B cell (primary cell): ENCODE data around the gene HLA-DMA. TPM values are rescaled to one million over a fixed set of nuclear protein-coding genes. Genes with fewer than 3 reads are reported as not detected.

Experiments used
- ATAC-seq: fragments of 200-7000 bp; cut with Tn5 transposase; one replicate; pipeline ENCODE4 v1.10.0; 2021; ENCODE audit warnings: low read depth, mild to moderate bottlenecking, moderate number of reproducible peaks, moderate library complexity
- CTCF ChIA-PET: fragments of 350-600 bp; sonication (Branson Sonifier 250); formaldehyde crosslinking; loops from one replicate; lab custom pipeline; 2021; ENCODE audit warnings: antibody characterized with exemption, inconsistent platforms; lab: Charles Lee
- POLR2A ChIA-PET: fragments of 350-600 bp; sonication (Branson Sonifier 250); formaldehyde crosslinking; loops from one replicate; lab custom pipeline; 2021; ENCODE audit warnings: antibody characterized with exemption; lab: Charles Lee
- DNase-seq: peaks from one replicate; pipeline ENCODE4 v3.0.0; 2013
- H2AFZ ChIP-seq: 2 replicates; pipeline ENCODE4 v1.6.1; 2012; ENCODE audit warnings: mild to moderate bottlenecking, low read depth, low read length; ENCODE audit not compliant: insufficient read depth, poor library complexity, severe bottlenecking
- H3K27ac ChIP-seq, 2 donors: 1 replicate in 1 of 2; 2 replicates in 1 of 2; pipeline ENCODE4 v1.5.1; 2012 to 2013; ENCODE audit warnings: low read length in 2 of 2, mild to moderate bottlenecking in 2 of 2, moderate library complexity in 1 of 2
- H3K27me3 ChIP-seq, 4 experiments: fragments of 200-600 bp in 1 of 4; sonication (generic) in 1 of 4; replicated peaks in 1 of 4; 1 replicate in 2 of 4; 2 replicates in 2 of 4; pipeline versions ENCODE4 v1.6.1 to v1.7.0; 2013 to 2016; ENCODE audit warnings: low read length in 3 of 4, mild to moderate bottlenecking in 2 of 4, mixed read lengths in 1 of 4, moderate library complexity in 1 of 4; ENCODE audit not compliant: insufficient read depth in 4 of 4, control insufficient read depth in 3 of 4; ENCODE audit errors: control extremely low read depth in 1 of 4
- H3K36me3 ChIP-seq, 2 experiments: replicated peaks in 1 of 2; 1 replicate in 1 of 2; 2 replicates in 1 of 2; pipeline versions ENCODE4 v1.6.1 to v1.7.1; 2013; ENCODE audit warnings: low read length in 1 of 2; ENCODE audit not compliant: insufficient read depth in 2 of 2, control insufficient read depth in 1 of 2; ENCODE audit errors: control extremely low read depth in 1 of 2, extremely low read depth in 1 of 2
- H3K4me1 ChIP-seq, 2 donors: fragments of 200-600 bp in 1 of 2; sonication (generic) in 1 of 2; 1 replicate in 1 of 2; 2 replicates in 1 of 2; pipeline versions ENCODE4 v1.5.1 to v1.6.1; 2013 to 2017; ENCODE audit warnings: low read length in 2 of 2; ENCODE audit not compliant: control insufficient read depth in 2 of 2, insufficient read depth in 2 of 2
- H3K4me2 ChIP-seq: replicated peaks from 2 replicates; pipeline ENCODE3; 2012; ENCODE audit warnings: mild to moderate bottlenecking, low read depth, low read length; ENCODE audit not compliant: poor library complexity, severe bottlenecking
- H3K4me3 ChIP-seq, 5 experiments: fragments of 200-600 bp in 1 of 5; sonication (generic) in 1 of 5; 1 replicate in 3 of 5; 2 replicates in 2 of 5; pipeline versions ENCODE4 v1.5.1 to v1.7.0; 2011 to 2016; ENCODE audit warnings: low read length in 4 of 5, mild to moderate bottlenecking in 4 of 5, low read depth in 2 of 5, control low read depth in 1 of 5, moderate library complexity in 1 of 5; ENCODE audit not compliant: insufficient read depth in 1 of 5; ENCODE audit errors: control extremely low read depth in 1 of 5, extremely low read depth in 1 of 5
- H3K79me2 ChIP-seq: fragments of 200-600 bp; sonication (generic); one replicate; pipeline ENCODE4 v1.6.0; 2016; ENCODE audit warnings: low read length; ENCODE audit not compliant: control insufficient read depth, insufficient read depth
- H3K9ac ChIP-seq: fragments of 200-600 bp; sonication (generic); 2 replicates; pipeline ENCODE4 v1.6.1; 2017; ENCODE audit warnings: mild to moderate bottlenecking, low read length, moderate library complexity
- H3K9me3 ChIP-seq, 3 donors: one replicate each; pipeline versions ENCODE4 v1.6.1 to v1.7.1; 2013; ENCODE audit warnings: low read length in 2 of 3; ENCODE audit not compliant: control insufficient read depth in 2 of 3, insufficient read depth in 1 of 3; ENCODE audit errors: control extremely low read depth in 1 of 3
- H4K20me1 ChIP-seq: 2 replicates; pipeline ENCODE4 v1.6.0; 2012; ENCODE audit warnings: mild to moderate bottlenecking, low read length; ENCODE audit not compliant: insufficient read depth, control insufficient read depth, poor library complexity, severe bottlenecking
- H3K27ac Mint-ChIP-seq: one replicate; pipeline ENCODE4 v1.8.0; 2021; ENCODE audit warnings: mixed read lengths
- H3K27me3 Mint-ChIP-seq: one replicate; pipeline ENCODE4 v1.8.0; 2021; ENCODE audit warnings: mixed read lengths
- H3K4me1 Mint-ChIP-seq: one replicate; pipeline ENCODE4 v1.8.0; 2021; ENCODE audit warnings: mixed read lengths
- H3K4me3 Mint-ChIP-seq: one replicate; pipeline ENCODE4 v1.8.0; 2021; ENCODE audit warnings: mixed read lengths
- H3K9me3 Mint-ChIP-seq: one replicate; pipeline ENCODE4 v1.8.0; 2022; ENCODE audit warnings: mixed read lengths; ENCODE audit not compliant: insufficient read depth
- EZH2 ChIP-seq: IDR thresholded peaks from 2 replicates; pipeline ENCODE4 v1.6.1; 2012; ENCODE audit warnings: borderline replicate concordance, low read depth, mild to moderate bottlenecking, moderate library complexity, low read length; ENCODE audit not compliant: insufficient read depth, poor library complexity, severe bottlenecking
- WGBS: methylation state at CpG from one replicate; pipeline ENCODE4 v1.1.5; 2013; ENCODE audit warnings: missing lambda C conversion rate; ENCODE audit not compliant: insufficient coverage; 5-methylcytosine and 5-hydroxymethylcytosine counted together
- intact Hi-C: fragments of 100-400 bp; cut with micrococcal nuclease; formaldehyde crosslinking; loops from one replicate; pipeline ENCODE4 v1.10.0; 2022
- polyA plus RNA-seq: library from polyadenylated mRNA; depleted of rRNA; stranded (reverse); fragments of >200 nt; gene quantifications from 2 replicates; pipeline ENCODE4 v1.2.3, GENCODE V29; 2012
- total RNA-seq, 2 donors: library from RNA; stranded (reverse); fragments of 120-200 nt in 1 of 2; gene quantifications; 1 replicate in 1 of 2; 2 replicates in 1 of 2; pipeline versions ENCODE4 v1.2.3 to v1.2.4, GENCODE V29; 2013 to 2022
- TF ChIP-seq, protein P1 (sequence below): fragments of 200-600 bp; IDR thresholded peaks from one replicate; pipeline ENCODE4 v1.8.0; 2022; ENCODE audit warnings: antibody characterized with exemption, mild to moderate bottlenecking

The HLA-DMA gene
- total and polyA plus RNA-seq, 2 donors (not counting 1 experiment from before 2014, with no cell fraction given), result 558 to 925 TPM

DNA sequence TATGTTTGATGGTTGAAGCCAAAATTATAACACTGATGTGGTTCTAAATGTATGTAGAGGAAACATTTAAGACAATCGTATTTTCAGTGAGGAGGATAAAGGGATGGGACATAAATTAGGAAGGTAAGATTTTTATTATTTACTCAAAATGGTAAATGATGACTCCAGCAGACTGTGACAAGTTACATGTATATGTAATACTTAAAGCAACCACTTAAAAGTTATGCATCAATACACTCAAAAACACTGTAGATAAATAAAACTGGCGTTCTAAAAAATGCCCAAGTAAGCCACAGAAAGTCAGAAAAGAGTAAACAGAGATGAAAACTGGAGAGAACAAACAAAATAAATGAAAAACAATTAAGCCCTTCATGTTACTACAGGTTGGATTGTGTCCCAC is 30.8 kb downstream of the HLA-DMA start:
- Mint-ChIP-seq H3K27ac (peak overlapping the region; percentile 83), H3K4me1 (peaks cover 55% of the 10 kb centered on the region)
- CTCF ChIA-PET, result interaction anchor here (1.1 to 8.7 kb wide), 5 partner anchors 11 to 62 kb away, joined by 3 to 55 read pairs (median 8); partner anchors contain the start of gene HLA-DMA

DNA sequence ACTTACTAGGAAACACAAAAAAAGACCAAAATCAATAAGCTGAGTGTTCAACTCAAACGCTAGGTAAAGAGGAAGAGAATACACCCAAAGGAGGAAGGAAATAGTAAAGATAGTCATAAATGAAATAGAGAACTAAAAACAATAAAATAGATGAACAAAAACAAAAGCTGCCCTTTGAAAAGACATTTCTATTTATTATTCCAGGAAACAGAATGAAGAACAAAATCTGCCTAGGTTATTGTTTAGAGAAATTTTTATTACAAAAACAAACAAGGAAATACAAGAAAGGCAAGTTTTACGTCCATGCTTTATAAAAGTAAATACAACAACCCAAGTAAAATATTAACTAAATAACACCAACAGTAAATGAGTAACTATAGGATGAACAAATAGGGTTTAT is 32.2 kb downstream of the HLA-DMA start:
- Histone ChIP-seq H3K36me3 (no peaks in the 10 kb centered on the region), H4K20me1 (no peaks in the 10 kb centered on the region), H3K9ac (peak overlapping the region; percentile 55), H3K27ac (peak overlapping the region; percentile 21 to 58), H3K27me3 (no peaks in the 10 kb centered on the region), H3K9me3 (no peaks in the 10 kb centered on the region), H3K4me2 (peak overlapping the region; percentile 58), H2AFZ (no peak overlapping the region), H3K79me2 (peaks cover 32% of the 10 kb centered on the region), H3K4me1 (peaks cover 33 to 57% of the 10 kb centered on the region in 2 donors), H3K4me3 (peak overlapping the region in 2 of 5 experiments; percentile 18 to 47)
- Mint-ChIP-seq H3K4me1 (peaks cover 65% of the 10 kb centered on the region), H3K27me3 (no peaks in the 10 kb centered on the region), H3K4me3 (peak overlapping the region; percentile 21), H3K27ac (peak overlapping the region; percentile 57), H3K9me3 (no peaks in the 10 kb centered on the region)
- ATAC-seq, result peak; percentile 51
- TF ChIP-seq EZH2, result no peak
- TF ChIP-seq, protein P1, sequence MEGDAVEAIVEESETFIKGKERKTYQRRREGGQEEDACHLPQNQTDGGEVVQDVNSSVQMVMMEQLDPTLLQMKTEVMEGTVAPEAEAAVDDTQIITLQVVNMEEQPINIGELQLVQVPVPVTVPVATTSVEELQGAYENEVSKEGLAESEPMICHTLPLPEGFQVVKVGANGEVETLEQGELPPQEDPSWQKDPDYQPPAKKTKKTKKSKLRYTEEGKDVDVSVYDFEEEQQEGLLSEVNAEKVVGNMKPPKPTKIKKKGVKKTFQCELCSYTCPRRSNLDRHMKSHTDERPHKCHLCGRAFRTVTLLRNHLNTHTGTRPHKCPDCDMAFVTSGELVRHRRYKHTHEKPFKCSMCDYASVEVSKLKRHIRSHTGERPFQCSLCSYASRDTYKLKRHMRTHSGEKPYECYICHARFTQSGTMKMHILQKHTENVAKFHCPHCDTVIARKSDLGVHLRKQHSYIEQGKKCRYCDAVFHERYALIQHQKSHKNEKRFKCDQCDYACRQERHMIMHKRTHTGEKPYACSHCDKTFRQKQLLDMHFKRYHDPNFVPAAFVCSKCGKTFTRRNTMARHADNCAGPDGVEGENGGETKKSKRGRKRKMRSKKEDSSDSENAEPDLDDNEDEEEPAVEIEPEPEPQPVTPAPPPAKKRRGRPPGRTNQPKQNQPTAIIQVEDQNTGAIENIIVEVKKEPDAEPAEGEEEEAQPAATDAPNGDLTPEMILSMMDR, result no peak
- DNase-seq, result peak; percentile 44
- POLR2A ChIA-PET, result interaction anchor here (0.6 to 2.5 kb wide), 5 partner anchors 11 to 51 kb away, joined by 3 to 10 read pairs (median 4); partner anchors contain the start of gene HLA-DMB
- no CpG with 5 or more reads among the region's 2 CpGs for WGBS
- CTCF ChIA-PET, result interaction anchor here (0.9 to 8.7 kb wide), 7 partner anchors 12 to 83 kb away, joined by 3 to 55 read pairs (median 4); partner anchors contain the start of genes HLA-DMA and TAP2
- intact Hi-C loops, result loop anchor here (1.0 kb wide), 1 partner anchor 24 kb away; no protein-coding TSS in a partner anchor

More for the DNA sequence above, 30.8 kb downstream of the HLA-DMA start:
- H3K4me2 ChIP-seq, result peak overlapping the region; percentile 58
- peaks cover 26 to 43% of the 10 kb centered on the region in 2 donors for H3K4me1 ChIP-seq
- WGBS, result no CpG with 5 or more reads among the region's 2 CpGs
- H3K9ac ChIP-seq, result peak overlapping the region; percentile 55
- TF ChIP-seq EZH2, result no peak
- TF ChIP-seq, protein P1, result no peak
- no peaks in the 10 kb centered on the region for H3K27me3 Mint-ChIP-seq
- peaks cover 45% of the 10 kb centered on the region for H3K79me2 ChIP-seq
- peak; percentile 9 for DNase-seq
- H2AFZ ChIP-seq, result no peak overlapping the region
- H4K20me1 ChIP-seq, result no peaks in the 10 kb centered on the region
- H3K27me3 ChIP-seq, result no peaks in the 10 kb centered on the region
- peak overlapping the region; percentile 43 to 58 for H3K27ac ChIP-seq
- H3K4me3 ChIP-seq, result peak overlapping the region in 1 of 5 experiments; percentile 50
- POLR2A ChIA-PET, result interaction anchor here (0.7 to 2.5 kb wide), 3 partner anchors 19 to 278 kb away, joined by 3 to 13 read pairs (median 10); partner anchors contain the start of gene HLA-DMB
- H3K4me3 Mint-ChIP-seq, result peak overlapping the region; percentile 53
- H3K9me3 Mint-ChIP-seq, result no peaks in the 10 kb centered on the region
- intact Hi-C loops, result no loop called here
- ATAC-seq, result peak; percentile 41
- H3K9me3 ChIP-seq, result no peaks in the 10 kb centered on the region
- no peaks in the 10 kb centered on the region for H3K36me3 ChIP-seq
